ENCODE measurements around the gene PIK3C2G. TPM values are rescaled to one million over a fixed set of nuclear protein-coding genes. Genes with fewer than 3 reads are reported as not detected.

The PIK3C2G gene
- total RNA-seq, 1 experiment from 2014 or later = not detected

- CTCF ChIA-PET = no interaction called here
- no peak overlapping the region for H3K4me2 ChIP-seq (ENCODE audit: low read length)
- no peak for DNase-seq (ENCODE audit: low read depth, low spot score)
- POLR2A ChIA-PET = no interaction called here
- H3K9me2 ChIP-seq (ENCODE audit: insufficient read depth) = no peaks in the 10 kb centered on the region
- intact Hi-C loops (cut with micrococcal nuclease) = no loop called here
- TF ChIP-seq CBX3 (IDR thresholded peaks at IDR 0.05; ENCODE audit: low read depth) = no peak
- no peak for TF ChIP-seq CEBPB (IDR thresholded peaks at IDR 0.05; ENCODE audit: low read depth)
- TF ChIP-seq SIN3A (IDR thresholded peaks at IDR 0.05; ENCODE audit: low read depth) = no peak
- TF ChIP-seq REST (IDR thresholded peaks at IDR 0.05; ENCODE audit: low read depth) = no peak
- TF ChIP-seq FOSL1 (IDR thresholded peaks at IDR 0.05; ENCODE audit: low read depth) = no peak
- TF ChIP-seq POLR2A (IDR thresholded peaks at IDR 0.05; ENCODE audit: borderline replicate concordance, extremely low read depth, insufficient read depth, insufficient read length) = no peak
- no peak for TF ChIP-seq EZH2phosphoT487 (IDR thresholded peaks at IDR 0.05; ENCODE audit: borderline replicate concordance)
- no peak for TF ChIP-seq ZNF274 (IDR thresholded peaks at IDR 0.05; ENCODE audit: low read depth, low read length)
- no peak for TF ChIP-seq CTCF (IDR thresholded peaks at IDR 0.05 in 2 of 3, conservative IDR thresholded peaks at IDR 0.05 in 1 of 3; ENCODE audit: borderline replicate concordance in 1 of 3, insufficient read depth in 1 of 3, low read depth in 2 of 3, low read length in 2 of 3)
- TF ChIP-seq ZFX (IDR thresholded peaks at IDR 0.05) = no peak
- TF ChIP-seq YY1 (IDR thresholded peaks at IDR 0.05; ENCODE audit: extremely low read depth, insufficient replicate concordance, low read depth, low read length) = no peak
- TF ChIP-seq JUND (IDR thresholded peaks at IDR 0.05) = no peak
- no peak for TF ChIP-seq TCF7L2 (IDR thresholded peaks at IDR 0.05; ENCODE audit: borderline replicate concordance, extremely low read depth, insufficient read depth, insufficient read length)
- TF ChIP-seq EGR1 (IDR thresholded peaks at IDR 0.05; ENCODE audit: low read depth) = no peak
- no peak overlapping the region for H3K27ac ChIP-seq (ENCODE audit: low read depth, low read length)
- no peak for ATAC-seq
- no peaks in the 10 kb centered on the region for H4K20me1 ChIP-seq (ENCODE audit: insufficient read depth)
- H3K36me3 ChIP-seq (ENCODE audit: control insufficient read depth in 1 of 2, insufficient read depth in 2 of 2, low read length in 2 of 2) = no peaks in the 10 kb centered on the region
- H3K27me3 ChIP-seq (ENCODE audit: insufficient read depth, low read length) = no peaks in the 10 kb centered on the region
- RAD21 ChIA-PET (ENCODE audit: low non-redundant PET in 1 of 2, low total read pairs in 2 of 2, uncharacterized antibody in 2 of 2, unreplicated experiment in 2 of 2) = no interaction called here
- H3K4me1 ChIP-seq (ENCODE audit: control insufficient read depth in 1 of 2, insufficient read depth in 2 of 2, low read length in 2 of 2) = no peaks in the 10 kb centered on the region
- BruUV-seq (replicated peaks) = no TSS peak
- no peak overlapping the region for H3K4me3 ChIP-seq (replicated peaks in 1 of 2; ENCODE audit: low read depth in 1 of 2, low read length in 2 of 2)
- no peaks in the 10 kb centered on the region for H3K79me2 ChIP-seq (ENCODE audit: insufficient read depth, low read length)
- no peaks in the 10 kb centered on the region for H3K9me3 ChIP-seq (ENCODE audit: control insufficient read depth in 1 of 2, insufficient read depth in 1 of 2, low read depth in 1 of 2, low read length in 2 of 2)
- no peak overlapping the region for H2AFZ ChIP-seq (ENCODE audit: low read depth, low read length, poor library complexity, severe bottlenecking)
- no peak overlapping the region for H3K9ac ChIP-seq (ENCODE audit: low read length)
Observed at GRCh38 chr12:18583655-18584054, 322.3 kb downstream of the PIK3C2G start.

Measured in HCT116 (cell line).